ENCODE results near the gene RAMP1. TPM values are rescaled to one million over a fixed set of nuclear protein-coding genes. Genes with fewer than 3 reads are reported as not detected.

RAMP1 gene
- total and polyA plus RNA-seq, 2 experiments from 2014 or later = 5.6 to 5.7 TPM

GRCh38 chr2:237896956-237897355 lies 37.5 kb downstream of the RAMP1 start:
- H3K4me1 ChIP-seq (ENCODE audit: low read depth) = peaks cover 18% of the 10 kb centered on the region
- H3K9me3 ChIP-seq (ENCODE audit: low read depth) = no peaks in the 10 kb centered on the region
- no peak for DNase-seq (ENCODE audit: low read depth in 1 of 2, low spot score in 1 of 2)
- H3K36me3 ChIP-seq = no peaks in the 10 kb centered on the region
- H3K27ac ChIP-seq = no peak overlapping the region
- TF ChIP-seq CTCF (IDR thresholded peaks at IDR 0.05; ENCODE audit: low read depth, low read length) = no peak
- no peaks in the 10 kb centered on the region for H3K27me3 ChIP-seq
- H3K4me3 ChIP-seq = no peak overlapping the region

GRCh38 chr2:237898057-237898414 lies 38.6 kb downstream of the RAMP1 start:
- peaks cover 12% of the 10 kb centered on the region for H3K4me1 ChIP-seq (ENCODE audit: low read depth)
- H3K27me3 ChIP-seq = no peaks in the 10 kb centered on the region
- DNase-seq (ENCODE audit: low read depth in 1 of 2, low spot score in 1 of 2) = no peak

GRCh38 chr2:237900891-237901831 lies 41.7 kb downstream of the RAMP1 start:
- Histone ChIP-seq H3K27ac (no peak overlapping the region), H3K27me3 (no peaks in the 10 kb centered on the region), H3K4me3 (no peak overlapping the region), H3K4me1 (ENCODE audit: low read depth) (peaks cover 12% of the 10 kb centered on the region), H3K36me3 (no peaks in the 10 kb centered on the region), H3K9me3 (ENCODE audit: low read depth) (no peaks in the 10 kb centered on the region)
- TF ChIP-seq CTCF (IDR thresholded peaks at IDR 0.05; ENCODE audit: low read depth, low read length) = no peak
- DNase-seq (ENCODE audit: low read depth in 1 of 2, low spot score in 1 of 2) = no peak

More at GRCh38 chr2:237898057-237898414, 38.6 kb downstream of the RAMP1 start:
- TF ChIP-seq CTCF (IDR thresholded peaks at IDR 0.05; ENCODE audit: low read depth, low read length) = no peak
- Histone ChIP-seq H3K36me3 (no peaks in the 10 kb centered on the region), H3K9me3 (ENCODE audit: low read depth) (no peaks in the 10 kb centered on the region), H3K27ac (peak overlapping the region; percentile 42), H3K4me3 (no peak overlapping the region)

GRCh38 chr2:237901932-237902850 lies 42.8 kb downstream of the RAMP1 start:
- no peaks in the 10 kb centered on the region for H3K27me3 ChIP-seq
- H3K4me1 ChIP-seq (ENCODE audit: low read depth) = peaks cover 12% of the 10 kb centered on the region
- no peaks in the 10 kb centered on the region for H3K36me3 ChIP-seq
- no peak overlapping the region for H3K27ac ChIP-seq
- no peak for DNase-seq (ENCODE audit: low read depth in 1 of 2, low spot score in 1 of 2)
- no peaks in the 10 kb centered on the region for H3K9me3 ChIP-seq (ENCODE audit: low read depth)
- no peak for TF ChIP-seq CTCF (IDR thresholded peaks at IDR 0.05; ENCODE audit: low read depth, low read length)
- no peak overlapping the region for H3K4me3 ChIP-seq

- no peak for TF ChIP-seq CTCF (IDR thresholded peaks at IDR 0.05; ENCODE audit: low read depth, low read length)
- H3K27ac ChIP-seq = peak overlapping the region; percentile 84
- H3K27me3 ChIP-seq = no peaks in the 10 kb centered on the region
- DNase-seq (ENCODE audit: low read depth in 1 of 2, low spot score in 1 of 2) = peak; percentile 62 to 81
- no peak overlapping the region for H3K4me3 ChIP-seq
- H3K4me1 ChIP-seq (ENCODE audit: low read depth) = peaks cover 6% of the 10 kb centered on the region
- H3K9me3 ChIP-seq (ENCODE audit: low read depth) = no peaks in the 10 kb centered on the region
- H3K36me3 ChIP-seq = no peaks in the 10 kb centered on the region
These were observed 45.6 kb downstream of the RAMP1 start for GRCh38 chr2:237904831-237905599.

Measured in cardiac muscle cell (in vitro differentiated cells and primary cell).